Measurements from ENCODE around the gene GPR107. TPM values are rescaled to one million over a fixed set of nuclear protein-coding genes. Genes with fewer than 3 reads are reported as not detected.

The GPR107 gene
- total and polyA plus RNA-seq, 2 of the 8 experiments (the other 6 are each of a cell fraction or from before 2014, with no cell fraction given), result 19.3 to 30.7 TPM

- H3K4ac ChIP-seq (replicated peaks; ENCODE audit: insufficient read length, low read depth, low read length), result no peak overlapping the region
- no peak overlapping the region for H2BK120ac ChIP-seq (replicated peaks; ENCODE audit: low read depth, low read length)
- H3K27ac ChIP-seq (ENCODE audit: low read depth, low read length), result no peak overlapping the region
- H3K23ac ChIP-seq (ENCODE audit: insufficient read length), result no peak overlapping the region
- no peak overlapping the region for H2BK12ac ChIP-seq (ENCODE audit: low read depth, low read length)
- no peaks in the 10 kb centered on the region for H3K23me2 ChIP-seq (ENCODE audit: low read depth, low read length)
- no peak overlapping the region for H2AFZ ChIP-seq (ENCODE audit: low read length)
- no peak overlapping the region for H2BK20ac ChIP-seq (ENCODE audit: low read length)
- no peak overlapping the region for H4K5ac ChIP-seq (ENCODE audit: insufficient read length, low read depth, low read length)
- H3K56ac ChIP-seq (replicated peaks; ENCODE audit: insufficient read length, low read depth, low read length), result no peak overlapping the region
- peaks cover 5 to 18% (median 10%) of the 10 kb centered on the region in 4 experiments for H3K4me1 ChIP-seq (replicated peaks in 1 of 4; ENCODE audit: control insufficient read depth in 3 of 4, insufficient read depth in 4 of 4, low read length in 3 of 4)
- H3K9ac ChIP-seq (replicated peaks in 1 of 4; ENCODE audit: extremely low read depth in 1 of 4, low read depth in 3 of 4, low read length in 3 of 4), result no peak overlapping the region
- no peak overlapping the region for H3K4me2 ChIP-seq (ENCODE audit: insufficient read depth in 1 of 2, low read depth in 2 of 2, low read length in 2 of 2)
- POLR2A ChIA-PET (ENCODE audit: partially characterized antibody), result no interaction called here
- H3K18ac ChIP-seq (ENCODE audit: extremely low read depth, low read length), result no peak overlapping the region
- H4K91ac ChIP-seq (replicated peaks; ENCODE audit: insufficient read length, low read length), result no peak overlapping the region
- H3K79me1 ChIP-seq (ENCODE audit: low read depth, low read length), result no peaks in the 10 kb centered on the region
- no peak overlapping the region for H2BK5ac ChIP-seq (ENCODE audit: low read depth, low read length)
- FAIRE-seq (peak; percentile 42), DNase-seq (ENCODE audit: low read depth in 1 of 2, low spot score in 2 of 2) (no peak)
- no peak overlapping the region for H3K4me3 ChIP-seq (ENCODE audit: extremely low read depth in 1 of 4, insufficient read depth in 2 of 4, low read depth in 3 of 4, low read length in 4 of 4)
- H3K27me3 ChIP-seq (replicated peaks in 1 of 4; ENCODE audit: control insufficient read depth in 3 of 4, extremely low read depth in 1 of 4, insufficient read depth in 3 of 4, low read length in 3 of 4), result no peaks in the 10 kb centered on the region
- no peak overlapping the region for H2BK15ac ChIP-seq (ENCODE audit: low read length)
- H3K79me2 ChIP-seq (ENCODE audit: control insufficient read depth in 1 of 2, insufficient read depth in 2 of 2, low read length in 2 of 2), result no peaks in the 10 kb centered on the region
- CTCF ChIA-PET (ENCODE audit: partially characterized antibody), result interaction anchor here (0.6 to 1.3 kb wide), 3 partner anchors 11 to 43 kb away, joined by 3 read pairs; no protein-coding TSS in a partner anchor
- H3K36me3 ChIP-seq (ENCODE audit: control insufficient read depth in 2 of 4, insufficient read depth in 4 of 4, low read length in 3 of 4), result no peaks in the 10 kb centered on the region
- no peak overlapping the region for H4K8ac ChIP-seq (ENCODE audit: extremely low read depth, insufficient read depth, low read length)
- no peak overlapping the region for H3K14ac ChIP-seq (ENCODE audit: insufficient read length)
- H3K9me3 ChIP-seq (ENCODE audit: insufficient read depth in 2 of 2, low read depth in 1 of 2, low read length in 1 of 2), result no peaks in the 10 kb centered on the region
- H2AK5ac ChIP-seq (ENCODE audit: low read depth, low read length), result no peak overlapping the region
- H4K20me1 ChIP-seq (replicated peaks in 1 of 2; ENCODE audit: control insufficient read depth in 1 of 2, insufficient read depth in 2 of 2, low read length in 2 of 2), result peaks cover 0 to 4% of the 10 kb centered on the region in 2 experiments
- TF ChIP-seq NRF1 (IDR thresholded peaks at IDR 0.05; ENCODE audit: low read depth, low read length), result no peak
- TF ChIP-seq RXRA (IDR thresholded peaks at IDR 0.05; ENCODE audit: insufficient read depth, low read depth, low read length), result no peak
- TF ChIP-seq CHD1 (IDR thresholded peaks at IDR 0.05; ENCODE audit: low read depth, low read length), result no peak
- TF ChIP-seq CREB1 (IDR thresholded peaks at IDR 0.05), result no peak
- TF ChIP-seq GTF2F1 (IDR thresholded peaks at IDR 0.05; ENCODE audit: borderline replicate concordance, low read depth, low read length), result no peak
- no peak for TF ChIP-seq JUN (IDR thresholded peaks at IDR 0.05; ENCODE audit: low read depth, low read length)
Measured at GRCh38 chr9:130114741-130115140, 61.0 kb downstream of the GPR107 start.
